ENCODE measurements around the gene INPP4A.

- TF ChIP-seq CTCF (IDR thresholded peaks at IDR 0.05) (no peak), EP300 (IDR thresholded peaks at IDR 0.05; ENCODE audit: low read depth) (no peak)
Measured at GRCh38 chr2:98436734-98437133, 7.9 kb upstream of the INPP4A start.
